ENCODE results near the gene TMCC3. TPM values are rescaled to one million over a fixed set of nuclear protein-coding genes. Genes with fewer than 3 reads are reported as not detected.
A peak's percentile ranks its signal among the peaks of the same experiment; 100 is the strongest.

Gene TMCC3
- total RNA-seq, 1 experiment from 2014 or later: 0.92 TPM

DNA sequence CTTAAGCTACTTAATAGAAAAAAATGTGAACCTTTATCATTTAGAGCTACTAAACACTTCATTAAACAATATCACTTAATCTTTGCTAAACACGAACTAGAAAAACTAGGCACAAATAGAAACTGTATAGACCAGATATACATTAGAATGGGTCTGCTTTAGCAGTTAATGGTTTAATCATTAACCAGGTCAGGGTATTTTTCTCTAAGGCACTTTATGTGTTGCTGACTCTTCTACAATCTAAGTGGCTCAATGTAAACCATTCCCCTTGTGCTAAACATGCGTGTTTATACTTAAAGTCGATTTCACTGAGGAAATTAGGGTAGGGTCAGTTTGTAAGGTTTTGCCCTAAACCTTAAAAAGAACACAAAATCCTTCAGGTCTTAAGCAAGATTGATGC is 29.7 kb downstream of the TMCC3 start:
- no peak overlapping the region for H3K4me3 ChIP-seq (ENCODE audit: low read depth in 2 of 2, low read length in 2 of 2)
- in situ Hi-C loops (cut with HindIII; ENCODE audit: low pct_unique_long_range_greater_than_20kb, low sequenced_read_pairs): no loop called here
- ChIA-PET POLR2A (interaction anchor here (0.6 kb wide), 1 partner anchor 1115 kb away, joined by 4 read pairs; no protein-coding TSS in a partner anchor), CTCF (no interaction called here)
- ATAC-seq: no peak
- BruUV-seq (replicated peaks): no TSS peak
- H3K27me3 ChIP-seq (ENCODE audit: control insufficient read depth, insufficient read depth, low read length): peaks cover 3% of the 10 kb centered on the region; the same call in 1 of the 2 replicates
- DNase-seq (ENCODE audit: low read depth, low spot score): no peak
- no peaks in the 10 kb centered on the region for H3K36me3 ChIP-seq (ENCODE audit: control insufficient read depth, insufficient read depth, low read length)
- intact Hi-C loops (cut with micrococcal nuclease; ENCODE audit: unreplicated experiment): no loop called here
- no peak overlapping the region for H3K27ac ChIP-seq (ENCODE audit: low read length)
- H3K4me1 ChIP-seq (ENCODE audit: control insufficient read depth, insufficient read depth, low read length): peaks cover 2% of the 10 kb centered on the region; the same call in 1 of the 2 replicates
- no peaks in the 10 kb centered on the region for H3K9me3 ChIP-seq (ENCODE audit: control insufficient read depth, insufficient read depth, low read depth, low read length)
- TF ChIP-seq CTCF (IDR thresholded peaks at IDR 0.05) (no peak), POLR2AphosphoS5 (IDR thresholded peaks at IDR 0.05; ENCODE audit: low read depth, low read length) (no peak), REST (IDR thresholded peaks at IDR 0.05; ENCODE audit: insufficient read depth in 1 of 2, low read depth in 2 of 2, low read length in 1 of 2) (no peak), TCF7L2 (IDR thresholded peaks at IDR 0.05; ENCODE audit: low read depth, low read length) (no peak), SIN3A (IDR thresholded peaks at IDR 0.05; ENCODE audit: borderline replicate concordance, insufficient read depth, low read depth, low read length) (no peak)

DNA sequence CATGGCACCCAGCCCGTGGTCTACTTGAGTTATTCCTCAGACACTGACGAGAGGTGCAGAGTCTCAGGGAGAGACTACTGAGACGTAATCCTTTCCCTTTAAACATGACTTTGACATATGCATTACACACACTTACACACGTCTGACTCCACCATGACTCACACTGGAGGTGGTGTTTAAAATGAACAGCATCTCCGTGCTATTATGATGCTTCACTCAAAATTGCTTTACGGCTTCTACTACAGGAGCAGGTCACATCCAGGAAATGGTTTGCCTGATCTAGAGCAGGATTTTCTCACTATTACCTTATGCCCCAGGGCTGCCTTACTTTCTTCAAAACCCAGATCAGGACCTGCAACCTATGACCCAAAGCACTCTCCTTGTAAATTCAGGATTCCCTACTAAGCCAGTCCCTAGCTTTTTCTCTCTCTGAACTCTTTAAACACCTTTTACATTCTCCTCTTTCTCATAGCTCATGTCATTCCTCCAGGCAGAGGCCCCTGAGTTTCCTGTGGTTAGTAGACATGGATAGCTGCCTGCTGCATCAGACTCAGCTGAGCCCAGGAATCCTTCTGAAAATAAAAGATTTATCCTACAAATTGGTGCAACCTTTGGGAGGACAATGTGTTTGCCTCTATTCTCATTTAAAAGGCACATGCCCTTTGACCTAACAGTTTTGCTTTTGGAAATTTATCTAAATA is 31.2 kb downstream of the TMCC3 start:
- H3K36me3 ChIP-seq (ENCODE audit: control insufficient read depth, insufficient read depth, low read length): no peaks in the 10 kb centered on the region
- POLR2A ChIA-PET: no interaction called here
- BruUV-seq (replicated peaks): no TSS peak
- peaks cover 2% of the 10 kb centered on the region for H3K4me1 ChIP-seq (ENCODE audit: control insufficient read depth, insufficient read depth, low read length)
- DNase-seq (ENCODE audit: low read depth, low spot score) (peak; percentile 56), ATAC-seq (no peak)
- H3K4me3 ChIP-seq (ENCODE audit: low read depth in 2 of 2, low read length in 2 of 2): no peak overlapping the region
- H3K27ac ChIP-seq (ENCODE audit: low read length): no peak overlapping the region
- CTCF ChIA-PET: no interaction called here
- peaks cover 3% of the 10 kb centered on the region; the same call in 1 of the 2 replicates for H3K27me3 ChIP-seq (ENCODE audit: control insufficient read depth, insufficient read depth, low read length)
- intact Hi-C loops (cut with micrococcal nuclease; ENCODE audit: unreplicated experiment): no loop called here
- in situ Hi-C loops (cut with HindIII; ENCODE audit: low pct_unique_long_range_greater_than_20kb, low sequenced_read_pairs): no loop called here
- no peak for TF ChIP-seq TCF7L2 (IDR thresholded peaks at IDR 0.05; ENCODE audit: low read depth, low read length)
- no peak for TF ChIP-seq SIN3A (IDR thresholded peaks at IDR 0.05; ENCODE audit: borderline replicate concordance, insufficient read depth, low read depth, low read length)
- no peak for TF ChIP-seq POLR2AphosphoS5 (IDR thresholded peaks at IDR 0.05; ENCODE audit: low read depth, low read length)
- TF ChIP-seq CTCF (IDR thresholded peaks at IDR 0.05): no peak
- TF ChIP-seq REST (IDR thresholded peaks at IDR 0.05; ENCODE audit: insufficient read depth in 1 of 2, low read depth in 2 of 2, low read length in 1 of 2): no peak
- no peaks in the 10 kb centered on the region for H3K9me3 ChIP-seq (ENCODE audit: control insufficient read depth, insufficient read depth, low read depth, low read length)

All from Panc1 (cell line).